CD14-positive monocyte (primary cell): ENCODE results near the gene ACYP2. TPM values are rescaled to one million over a fixed set of nuclear protein-coding genes. Genes with fewer than 3 reads are reported as not detected.

ENCODE experiments used
- DNase-seq, 3 donors: peaks; one replicate each; pipeline ENCODE4 v3.0.0-alpha.2; 2011 to 2022
- H2AFZ ChIP-seq: 2 replicates; pipeline ENCODE4 v1.6.0; 2012; ENCODE audit warnings: mild to moderate bottlenecking, low read depth, low read length, inconsistent platforms; ENCODE audit not compliant: insufficient read depth, poor library complexity, severe bottlenecking
- H3K27ac ChIP-seq, 2 donors: 1 replicate in 1 of 2; 2 replicates in 1 of 2; pipeline ENCODE4 v1.5.1; 2012 to 2013; ENCODE audit warnings: low read length in 2 of 2, control low read depth in 1 of 2, inconsistent platforms in 1 of 2, low read depth in 1 of 2, mild to moderate bottlenecking in 1 of 2
- H3K27me3 ChIP-seq, 2 donors: one replicate each; pipeline versions ENCODE4 v1.6.0 to v1.6.1; 2011 to 2013; ENCODE audit warnings: low read length in 2 of 2; ENCODE audit not compliant: control insufficient read depth in 2 of 2, insufficient read depth in 2 of 2
- H3K36me3 ChIP-seq, 2 donors: replicated peaks in 1 of 2; 1 replicate in 1 of 2; 2 replicates in 1 of 2; pipeline versions ENCODE4 v1.5.1 to v1.6.1; 2012 to 2013; ENCODE audit warnings: low read length in 2 of 2, control low read depth in 1 of 2, inconsistent platforms in 1 of 2, mild to moderate bottlenecking in 1 of 2; ENCODE audit not compliant: insufficient read depth in 2 of 2, control insufficient read depth in 1 of 2
- H3K4me1 ChIP-seq, 2 donors: 1 replicate in 1 of 2; 2 replicates in 1 of 2; pipeline versions ENCODE4 v1.5.1 to v1.6.1; 2012 to 2013; ENCODE audit warnings: low read length in 2 of 2, control low read depth in 1 of 2, inconsistent platforms in 1 of 2, mild to moderate bottlenecking in 1 of 2, moderate library complexity in 1 of 2; ENCODE audit not compliant: insufficient read depth in 2 of 2, control insufficient read depth in 1 of 2
- H3K4me2 ChIP-seq: replicated peaks from 2 replicates; pipeline ENCODE3; 2012; ENCODE audit warnings: low read length, moderate library complexity, mild to moderate bottlenecking; ENCODE audit not compliant: poor library complexity, severe bottlenecking; ENCODE audit errors: extremely low read depth
- H3K4me3 ChIP-seq, 3 experiments: fragments of 200-600 bp in 1 of 3; sonication (generic) in 1 of 3; replicated peaks in 1 of 3; 1 replicate in 2 of 3; 2 replicates in 1 of 3; pipeline ENCODE4 v1.5.1; 2011 to 2013; ENCODE audit warnings: low read length in 3 of 3, mild to moderate bottlenecking in 3 of 3, control low read depth in 2 of 3, low read depth in 2 of 3, inconsistent platforms in 1 of 3, moderate library complexity in 1 of 3
- H3K79me2 ChIP-seq: 2 replicates; pipeline ENCODE4 v1.6.0; 2012; ENCODE audit warnings: mild to moderate bottlenecking, control low read depth, inconsistent platforms, low read length, moderate library complexity; ENCODE audit not compliant: insufficient read depth
- H3K9ac ChIP-seq: 2 replicates; pipeline ENCODE4 v1.6.0; 2017; ENCODE audit warnings: low read length, mild to moderate bottlenecking; ENCODE audit not compliant: insufficient read depth, poor library complexity, severe bottlenecking
- H3K9me3 ChIP-seq, 2 donors: replicated peaks in 1 of 2; 1 replicate in 1 of 2; 2 replicates in 1 of 2; pipeline versions ENCODE4 v1.5.1 to v1.6.1; 2012 to 2013; ENCODE audit warnings: low read length in 2 of 2, control low read depth in 1 of 2; ENCODE audit not compliant: control insufficient read depth in 1 of 2, insufficient read depth in 1 of 2
- H4K20me1 ChIP-seq: 2 replicates; pipeline ENCODE4 v1.6.0; 2012; ENCODE audit warnings: mild to moderate bottlenecking, low read length, control low read depth, moderate library complexity; ENCODE audit not compliant: insufficient read depth
- H3K27ac Mint-ChIP-seq, 7 donors: one replicate each; pipeline ENCODE4 v1.8.0; 2020; ENCODE audit warnings: mild to moderate bottlenecking in 7 of 7, mixed read lengths in 7 of 7, moderate library complexity in 6 of 7, inconsistent platforms in 2 of 7
- H3K27me3 Mint-ChIP-seq, 3 donors: one replicate each; pipeline ENCODE4 v1.8.0; 2021 to 2022; ENCODE audit warnings: low read depth in 3 of 3, mild to moderate bottlenecking in 3 of 3, mixed read lengths in 3 of 3, moderate library complexity in 3 of 3, inconsistent platforms in 1 of 3
- H3K36me3 Mint-ChIP-seq, 2 donors: one replicate each; pipeline ENCODE4 v1.8.0; 2020; ENCODE audit warnings: mixed read lengths in 2 of 2, inconsistent platforms in 1 of 2, mild to moderate bottlenecking in 1 of 2
- H3K4me1 Mint-ChIP-seq: one replicate; pipeline ENCODE4 v1.8.0; 2020; ENCODE audit warnings: mild to moderate bottlenecking, mixed read lengths
- H3K4me3 Mint-ChIP-seq, 2 donors: one replicate each; pipeline ENCODE4 v1.8.0; 2020; ENCODE audit warnings: mild to moderate bottlenecking in 2 of 2, mixed read lengths in 2 of 2, moderate library complexity in 1 of 2
- H3K9me3 Mint-ChIP-seq, 7 donors: one replicate each; pipeline ENCODE4 v1.8.0; 2020 to 2022; ENCODE audit warnings: mixed read lengths in 7 of 7, mild to moderate bottlenecking in 6 of 7, moderate library complexity in 6 of 7, inconsistent platforms in 2 of 7
- WGBS: methylation state at CpG from one replicate; pipeline ENCODE4 v1.1.5; 2013; ENCODE audit warnings: missing lambda C conversion rate; ENCODE audit not compliant: insufficient coverage; 5-methylcytosine and 5-hydroxymethylcytosine counted together
- intact Hi-C, 2 donors: fragments of 100-400 bp; cut with micrococcal nuclease; formaldehyde crosslinking; loops; one replicate each; pipeline versions ENCODE4 v1.15.0 to v1.15.1; 2023
- polyA plus RNA-seq, 3 donors: library from polyadenylated mRNA; depleted of rRNA in 1 of 3; unstranded in 2 of 3; stranded (reverse) in 1 of 3; fragments of 300-500 nt in 2 of 3; fragments of >200 nt in 1 of 3; fragmentation: Illumina TruSeq in 2 of 3; gene quantifications; 1 replicate in 2 of 3; 2 replicates in 1 of 3; pipeline ENCODE4 v1.2.3, GENCODE V29; 2012 to 2021
- TF ChIP-seq, protein P1 (sequence below): fragments of 200-600 bp; IDR thresholded peaks from one replicate; pipeline ENCODE4 v1.8.0; 2022; ENCODE audit warnings: antibody characterized with exemption, mild to moderate bottlenecking

Gene ACYP2
- polyA plus RNA-seq, 3 donors: 6.2 to 10.8 (median 10.3) TPM

DNA sequence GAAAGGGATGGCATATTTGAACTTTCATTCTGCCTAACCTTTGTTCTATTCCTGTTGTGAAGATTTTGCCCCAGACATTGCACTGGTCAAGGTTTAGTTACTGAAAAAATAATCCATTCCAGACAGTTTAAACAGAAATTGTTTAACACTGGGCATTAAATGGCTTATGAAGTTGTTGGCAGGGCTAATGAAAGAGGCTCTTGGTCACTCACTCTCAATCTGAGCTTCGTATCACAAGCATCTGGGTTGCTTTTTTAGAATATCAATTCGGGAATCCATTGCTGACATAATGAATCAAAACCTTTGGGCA is 8.0 kb upstream of the ACYP2 start:
- H3K4me3 ChIP-seq: no peak overlapping the region
- no peaks in the 10 kb centered on the region for H3K36me3 ChIP-seq
- H3K4me1 Mint-ChIP-seq: peaks cover 4% of the 10 kb centered on the region
- peaks cover 0 to 1% (median 0%) of the 10 kb centered on the region in 7 donors for H3K9me3 Mint-ChIP-seq
- H3K27ac Mint-ChIP-seq: no peak overlapping the region
- no peak overlapping the region for H3K4me3 Mint-ChIP-seq
- H3K4me1 ChIP-seq: no peaks in the 10 kb centered on the region
- 100% methylated on average over 2 of the region's 2 CpGs for WGBS
- no peak overlapping the region for H3K4me2 ChIP-seq
- H3K27ac ChIP-seq: no peak overlapping the region
- H4K20me1 ChIP-seq: no peaks in the 10 kb centered on the region
- H3K9me3 ChIP-seq: no peaks in the 10 kb centered on the region
- intact Hi-C loops: no loop called here
- no peaks in the 10 kb centered on the region for H3K79me2 ChIP-seq
- H3K27me3 Mint-ChIP-seq: peaks cover 0 to 5% (median 0%) of the 10 kb centered on the region in 3 donors
- H2AFZ ChIP-seq: no peak overlapping the region
- no peaks in the 10 kb centered on the region for H3K27me3 ChIP-seq
- TF ChIP-seq, protein P1, sequence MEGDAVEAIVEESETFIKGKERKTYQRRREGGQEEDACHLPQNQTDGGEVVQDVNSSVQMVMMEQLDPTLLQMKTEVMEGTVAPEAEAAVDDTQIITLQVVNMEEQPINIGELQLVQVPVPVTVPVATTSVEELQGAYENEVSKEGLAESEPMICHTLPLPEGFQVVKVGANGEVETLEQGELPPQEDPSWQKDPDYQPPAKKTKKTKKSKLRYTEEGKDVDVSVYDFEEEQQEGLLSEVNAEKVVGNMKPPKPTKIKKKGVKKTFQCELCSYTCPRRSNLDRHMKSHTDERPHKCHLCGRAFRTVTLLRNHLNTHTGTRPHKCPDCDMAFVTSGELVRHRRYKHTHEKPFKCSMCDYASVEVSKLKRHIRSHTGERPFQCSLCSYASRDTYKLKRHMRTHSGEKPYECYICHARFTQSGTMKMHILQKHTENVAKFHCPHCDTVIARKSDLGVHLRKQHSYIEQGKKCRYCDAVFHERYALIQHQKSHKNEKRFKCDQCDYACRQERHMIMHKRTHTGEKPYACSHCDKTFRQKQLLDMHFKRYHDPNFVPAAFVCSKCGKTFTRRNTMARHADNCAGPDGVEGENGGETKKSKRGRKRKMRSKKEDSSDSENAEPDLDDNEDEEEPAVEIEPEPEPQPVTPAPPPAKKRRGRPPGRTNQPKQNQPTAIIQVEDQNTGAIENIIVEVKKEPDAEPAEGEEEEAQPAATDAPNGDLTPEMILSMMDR: no peak
- H3K9ac ChIP-seq: no peak overlapping the region
- H3K36me3 Mint-ChIP-seq: no peaks in the 10 kb centered on the region
- DNase-seq: no peak

DNA sequence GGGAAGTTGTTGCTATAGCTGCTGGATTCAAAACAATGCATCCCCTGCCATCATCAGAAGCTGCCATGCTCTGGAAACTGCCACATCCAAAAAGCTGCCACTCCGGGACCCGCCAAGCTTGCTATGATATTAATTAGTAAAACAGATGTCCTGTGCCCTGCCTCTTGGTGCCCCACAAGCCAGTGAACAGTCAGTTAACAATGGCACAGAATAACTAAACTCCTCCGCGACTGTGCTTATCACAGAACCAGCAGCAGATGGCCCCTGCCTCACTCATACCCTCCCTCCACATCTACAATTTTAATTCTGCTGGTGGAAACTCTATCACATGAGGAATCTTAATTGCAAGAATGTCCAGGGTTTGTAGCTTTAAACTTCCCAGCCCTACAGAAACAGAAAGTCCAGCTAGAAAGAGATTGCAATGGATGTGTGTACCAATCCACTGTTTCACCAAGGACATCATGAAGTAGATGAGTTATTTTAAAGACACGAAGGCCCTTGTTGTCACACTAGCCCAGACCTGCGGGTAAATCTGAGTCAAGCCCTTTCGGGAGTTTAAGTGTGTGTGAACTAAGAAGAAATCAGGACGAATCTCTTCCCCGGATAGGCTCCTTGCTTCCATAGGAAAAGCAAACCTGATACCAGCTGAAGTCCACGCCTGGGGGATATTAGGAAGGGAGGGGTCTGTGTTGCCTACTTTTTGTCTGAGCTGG is 7.4 kb upstream of the ACYP2 start:
- no peak overlapping the region for H3K4me2 ChIP-seq
- no peaks in the 10 kb centered on the region for H3K36me3 ChIP-seq
- 92% methylated on average over 7 of the region's 10 CpGs for WGBS
- Mint-ChIP-seq H3K4me3 (no peak overlapping the region), H3K4me1 (peaks cover 4% of the 10 kb centered on the region), H3K27ac (no peak overlapping the region), H3K9me3 (peaks cover 0 to 1% (median 0%) of the 10 kb centered on the region in 7 donors), H3K27me3 (peaks cover 0 to 5% (median 0%) of the 10 kb centered on the region in 3 donors), H3K36me3 (no peaks in the 10 kb centered on the region)
- intact Hi-C loops: no loop called here
- TF ChIP-seq, protein P1: no peak
- DNase-seq: no peak
- no peaks in the 10 kb centered on the region for H3K79me2 ChIP-seq
- no peaks in the 10 kb centered on the region for H3K27me3 ChIP-seq
- H4K20me1 ChIP-seq: no peaks in the 10 kb centered on the region
- H3K9ac ChIP-seq: no peak overlapping the region
- no peak overlapping the region for H2AFZ ChIP-seq
- H3K27ac ChIP-seq: no peak overlapping the region
- H3K4me1 ChIP-seq: no peaks in the 10 kb centered on the region
- no peak overlapping the region for H3K4me3 ChIP-seq
- H3K9me3 ChIP-seq: no peaks in the 10 kb centered on the region
